ENCODE measurements around the gene ERCC6L2. TPM values are rescaled to one million over a fixed set of nuclear protein-coding genes. Genes with fewer than 3 reads are reported as not detected.

Gene ERCC6L2
- total and polyA plus RNA-seq, 2 donors from 2014 or later: 4.4 to 58.9 TPM

DNA sequence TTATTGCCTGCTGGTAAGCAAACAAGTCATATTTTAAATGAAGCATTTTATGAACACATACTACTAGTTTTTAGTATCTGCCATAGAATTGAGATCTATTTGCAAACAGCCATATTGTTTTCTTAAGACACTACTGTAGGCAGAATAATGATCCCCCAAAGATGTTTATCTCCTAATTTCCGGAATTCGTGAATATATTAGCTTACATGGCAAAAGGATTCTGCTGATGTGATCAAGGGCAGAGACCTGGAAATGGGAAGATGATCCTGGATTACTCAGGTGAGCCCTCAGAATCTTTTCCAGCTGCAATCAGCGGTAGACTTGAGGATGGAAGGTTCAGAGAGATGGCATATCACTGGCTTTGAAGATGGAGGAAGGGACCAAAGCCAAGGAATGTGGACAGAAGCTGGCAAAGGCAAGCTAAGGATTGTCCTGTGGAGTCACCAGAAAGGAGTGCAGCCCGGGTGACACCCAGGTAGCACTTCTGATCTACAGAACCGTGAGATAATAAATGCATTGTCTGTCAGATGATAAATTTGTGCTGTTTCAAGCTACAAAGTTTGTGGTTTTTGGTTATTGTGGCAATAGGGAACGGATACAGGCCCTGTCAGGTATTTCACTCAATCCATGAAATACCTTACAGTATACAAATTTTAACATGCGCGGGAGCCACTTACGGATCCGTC, 1.0 kb upstream of the ERCC6L2 start:
- no peak for FAIRE-seq
- Histone ChIP-seq H3K9ac (ENCODE audit: low read length in 3 of 3) (peak overlapping the region in 2 of 3 donors; percentile 83 to 93), H3K27me3 (ENCODE audit: control insufficient read depth, insufficient read depth, low read length) (no peaks in the 10 kb centered on the region), H3K36me3 (ENCODE audit: control insufficient read depth in 2 of 3, insufficient read depth in 3 of 3, low read length in 3 of 3) (no peaks in the 10 kb centered on the region), H3K4me3 (ENCODE audit: low read length in 3 of 3) (peak overlapping the region in 1 of 3 donors; percentile 79), H3K9me3 (ENCODE audit: control insufficient read depth in 2 of 3, insufficient read depth in 1 of 3, low read length in 3 of 3) (no peaks in the 10 kb centered on the region), H3K4me1 (ENCODE audit: control insufficient read depth in 2 of 3, insufficient read depth in 2 of 3, low read depth in 1 of 3, low read length in 3 of 3) (peaks cover 0 to 8% (median 5%) of the 10 kb centered on the region in 3 donors), H3K27ac (ENCODE audit: low read depth in 2 of 2, low read length in 2 of 2) (peak overlapping the region; percentile 99 to 100)
- peak in 2 of 5 donors; percentile 29 to 43 for DNase-seq
- TF ChIP-seq, protein P1, sequence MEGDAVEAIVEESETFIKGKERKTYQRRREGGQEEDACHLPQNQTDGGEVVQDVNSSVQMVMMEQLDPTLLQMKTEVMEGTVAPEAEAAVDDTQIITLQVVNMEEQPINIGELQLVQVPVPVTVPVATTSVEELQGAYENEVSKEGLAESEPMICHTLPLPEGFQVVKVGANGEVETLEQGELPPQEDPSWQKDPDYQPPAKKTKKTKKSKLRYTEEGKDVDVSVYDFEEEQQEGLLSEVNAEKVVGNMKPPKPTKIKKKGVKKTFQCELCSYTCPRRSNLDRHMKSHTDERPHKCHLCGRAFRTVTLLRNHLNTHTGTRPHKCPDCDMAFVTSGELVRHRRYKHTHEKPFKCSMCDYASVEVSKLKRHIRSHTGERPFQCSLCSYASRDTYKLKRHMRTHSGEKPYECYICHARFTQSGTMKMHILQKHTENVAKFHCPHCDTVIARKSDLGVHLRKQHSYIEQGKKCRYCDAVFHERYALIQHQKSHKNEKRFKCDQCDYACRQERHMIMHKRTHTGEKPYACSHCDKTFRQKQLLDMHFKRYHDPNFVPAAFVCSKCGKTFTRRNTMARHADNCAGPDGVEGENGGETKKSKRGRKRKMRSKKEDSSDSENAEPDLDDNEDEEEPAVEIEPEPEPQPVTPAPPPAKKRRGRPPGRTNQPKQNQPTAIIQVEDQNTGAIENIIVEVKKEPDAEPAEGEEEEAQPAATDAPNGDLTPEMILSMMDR (IDR thresholded peaks at IDR 0.05; ENCODE audit: borderline replicate concordance, extremely low read depth, insufficient read depth): no peak
- intact Hi-C loops (cut with DNase I): no loop called here

DNA sequence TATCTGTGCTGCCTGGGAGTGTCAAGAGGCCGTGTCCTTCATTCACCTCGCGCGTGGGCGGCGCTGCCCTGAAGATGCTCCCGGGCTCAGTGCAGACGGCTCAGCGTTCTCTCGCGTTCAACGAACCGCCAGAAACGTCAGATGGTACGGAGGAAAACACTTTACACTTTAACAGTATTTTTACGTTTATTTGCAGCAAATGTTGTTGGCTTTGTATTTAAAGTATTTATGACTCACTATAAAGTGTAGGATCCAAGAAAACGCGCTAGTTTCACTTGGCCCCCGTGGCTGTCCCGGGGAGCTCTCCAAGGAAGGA, 544 bp upstream of the ERCC6L2 start:
- peak; percentile 62 to 86 (median 74) for DNase-seq
- peak overlapping the region in 2 of 3 donors; percentile 83 to 93 for H3K9ac ChIP-seq (ENCODE audit: low read length in 3 of 3)
- FAIRE-seq: no peak
- H3K4me3 ChIP-seq (ENCODE audit: low read length in 3 of 3): peak overlapping the region in 1 of 3 donors; percentile 79
- H3K4me1 ChIP-seq (ENCODE audit: control insufficient read depth in 2 of 3, insufficient read depth in 2 of 3, low read depth in 1 of 3, low read length in 3 of 3): peaks cover 0 to 8% (median 5%) of the 10 kb centered on the region in 3 donors
- intact Hi-C loops (cut with DNase I): no loop called here
- TF ChIP-seq, protein P1 (IDR thresholded peaks at IDR 0.05; ENCODE audit: borderline replicate concordance, extremely low read depth, insufficient read depth): no peak
- H3K27me3 ChIP-seq (ENCODE audit: control insufficient read depth, insufficient read depth, low read length): no peaks in the 10 kb centered on the region
- peak overlapping the region; percentile 99 to 100 for H3K27ac ChIP-seq (ENCODE audit: low read depth in 2 of 2, low read length in 2 of 2)
- no peaks in the 10 kb centered on the region for H3K9me3 ChIP-seq (ENCODE audit: control insufficient read depth in 2 of 3, insufficient read depth in 1 of 3, low read length in 3 of 3)
- no peaks in the 10 kb centered on the region for H3K36me3 ChIP-seq (ENCODE audit: control insufficient read depth in 2 of 3, insufficient read depth in 3 of 3, low read length in 3 of 3)

DNA sequence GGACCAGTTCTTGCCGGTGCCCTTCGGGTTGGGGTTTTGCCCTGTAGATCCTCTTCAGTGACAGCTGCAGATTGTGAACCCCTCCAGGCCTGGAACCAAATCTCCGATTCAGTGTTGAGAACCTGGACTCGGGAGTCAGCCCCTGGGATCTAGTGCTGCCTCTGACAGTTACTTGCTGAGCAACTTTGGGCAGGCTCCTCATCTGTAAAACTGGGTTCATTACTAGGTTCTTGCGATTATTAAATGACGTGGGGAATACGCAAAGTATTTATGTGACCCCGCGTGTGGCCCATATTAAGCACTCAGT, 600 bp downstream of the ERCC6L2 start:
- peaks cover 0 to under 1% (median 0%) of the 10 kb centered on the region in 3 donors for H3K36me3 ChIP-seq (ENCODE audit: control insufficient read depth in 2 of 3, insufficient read depth in 3 of 3, low read length in 3 of 3)
- H3K4me3 ChIP-seq (ENCODE audit: low read length in 3 of 3): peak overlapping the region in 1 of 3 donors; percentile 79
- peak overlapping the region; percentile 99 to 100 for H3K27ac ChIP-seq (ENCODE audit: low read depth in 2 of 2, low read length in 2 of 2)
- no peaks in the 10 kb centered on the region for H3K27me3 ChIP-seq (ENCODE audit: control insufficient read depth, insufficient read depth, low read length)
- DNase-seq (no peak), FAIRE-seq (no peak)
- H3K4me1 ChIP-seq (ENCODE audit: control insufficient read depth in 2 of 3, insufficient read depth in 2 of 3, low read depth in 1 of 3, low read length in 3 of 3): peaks cover 0 to 8% (median 5%) of the 10 kb centered on the region in 3 donors
- TF ChIP-seq, protein P1 (IDR thresholded peaks at IDR 0.05; ENCODE audit: borderline replicate concordance, extremely low read depth, insufficient read depth): no peak
- intact Hi-C loops (cut with DNase I): no loop called here
- no peaks in the 10 kb centered on the region for H3K9me3 ChIP-seq (ENCODE audit: control insufficient read depth in 2 of 3, insufficient read depth in 1 of 3, low read length in 3 of 3)
- H3K9ac ChIP-seq (ENCODE audit: low read length in 3 of 3): peak overlapping the region in 2 of 3 donors; percentile 93 to 100
